Measurements from ENCODE around the gene AMIGO3.
"Not testable (repeated sequence)": the region's sequence is repeated elsewhere in the genome, so short reads cannot be mapped to it uniquely, and the experiment has no call there.

Gene AMIGO3

GRCh38 chr3:49719214-49719884 is at the start of gene AMIGO3:
AMIGO3 (minus strand) TSS chr3:49719684; CDS start chr3:49719465, 219 bp downstream.
- no peak for DNase-seq

GRCh38 chr3:49763981-49764380 is 44.5 kb upstream of the AMIGO3 start:
- DNase-seq, result no peak

GRCh38 chr3:49761661-49762060 is 42.2 kb upstream of the AMIGO3 start:
- DNase-seq, result no peak

GRCh38 chr3:49759226-49759625 is 39.7 kb upstream of the AMIGO3 start:
- DNase-seq, result no peak

- DNase-seq, result no peak
Observed at GRCh38 chr3:49757197-49757596, 37.7 kb upstream of the AMIGO3 start.

- DNase-seq, result no peak
Observed at GRCh38 chr3:49756036-49756435, 36.6 kb upstream of the AMIGO3 start.

- no peak for DNase-seq
Observed at GRCh38 chr3:49754536-49754935, 35.1 kb upstream of the AMIGO3 start.

- no peak for DNase-seq
Observed at GRCh38 chr3:49751501-49751900, 32.0 kb upstream of the AMIGO3 start.

GRCh38 chr3:49750056-49750455 is 30.6 kb upstream of the AMIGO3 start:
- DNase-seq, result no peak

GRCh38 chr3:49748874-49749273 is 29.4 kb upstream of the AMIGO3 start:
- not testable (repeated sequence) for DNase-seq

GRCh38 chr3:49747792-49748480 is 28.5 kb upstream of the AMIGO3 start:
- no peak for DNase-seq

GRCh38 chr3:49745986-49746385 is 26.5 kb upstream of the AMIGO3 start:
- DNase-seq, result no peak

GRCh38 chr3:49740427-49740826 is 20.9 kb upstream of the AMIGO3 start:
- no peak for DNase-seq

GRCh38 chr3:49738067-49738713 is 18.7 kb upstream of the AMIGO3 start:
- DNase-seq, result no peak

- DNase-seq, result no peak
Observed at GRCh38 chr3:49734752-49735151, 15.3 kb upstream of the AMIGO3 start.

GRCh38 chr3:49733551-49733950 is 14.1 kb upstream of the AMIGO3 start:
- DNase-seq, result no peak

- DNase-seq, result no peak
Observed at GRCh38 chr3:49732597-49732996, 13.1 kb upstream of the AMIGO3 start.

- no peak for DNase-seq
Observed at GRCh38 chr3:49729966-49730609, 10.6 kb upstream of the AMIGO3 start.

- no peak for DNase-seq
Observed at GRCh38 chr3:49727924-49728361, 8.5 kb upstream of the AMIGO3 start.

- no peak for DNase-seq
Observed at GRCh38 chr3:49727154-49727923, 7.9 kb upstream of the AMIGO3 start.

GRCh38 chr3:49725906-49726681 is 6.6 kb upstream of the AMIGO3 start:
- no peak for DNase-seq

- no peak for DNase-seq
Observed at GRCh38 chr3:49724586-49724985, 5.1 kb upstream of the AMIGO3 start.

Data from DMS79 (cell line).